HG03060 (cell line): ENCODE data around the gene TOMM40.
"Not testable (repeated sequence)": the region's sequence is repeated elsewhere in the genome, so short reads cannot be mapped to it uniquely, and the experiment has no call there.

Experiments
- ATAC-seq: cut with Tn5 transposase; IDR thresholded peaks from one replicate; pipeline ENCODE4 v1.9.1; 2021; ENCODE audit warnings: low read depth, moderate number of reproducible peaks; ENCODE audit not compliant: unreplicated experiment

The TOMM40 gene

DNA sequence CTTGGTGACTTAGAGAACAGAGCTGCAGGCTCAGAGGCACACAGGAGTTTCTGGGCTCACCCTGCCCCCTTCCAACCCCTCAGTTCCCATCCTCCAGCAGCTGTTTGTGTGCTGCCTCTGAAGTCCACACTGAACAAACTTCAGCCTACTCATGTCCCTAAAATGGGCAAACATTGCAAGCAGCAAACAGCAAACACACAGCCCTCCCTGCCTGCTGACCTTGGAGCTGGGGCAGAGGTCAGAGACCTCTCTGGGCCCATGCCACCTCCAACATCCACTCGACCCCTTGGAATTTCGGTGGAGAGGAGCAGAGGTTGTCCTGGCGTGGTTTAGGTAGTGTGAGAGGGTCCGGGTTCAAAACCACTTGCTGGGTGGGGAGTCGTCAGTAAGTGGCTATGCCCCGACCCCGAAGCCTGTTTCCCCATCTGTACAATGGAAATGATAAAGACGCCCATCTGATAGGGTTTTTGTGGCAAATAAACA lies 33.2 kb downstream of the TOMM40 start:
- no peak for ATAC-seq

DNA sequence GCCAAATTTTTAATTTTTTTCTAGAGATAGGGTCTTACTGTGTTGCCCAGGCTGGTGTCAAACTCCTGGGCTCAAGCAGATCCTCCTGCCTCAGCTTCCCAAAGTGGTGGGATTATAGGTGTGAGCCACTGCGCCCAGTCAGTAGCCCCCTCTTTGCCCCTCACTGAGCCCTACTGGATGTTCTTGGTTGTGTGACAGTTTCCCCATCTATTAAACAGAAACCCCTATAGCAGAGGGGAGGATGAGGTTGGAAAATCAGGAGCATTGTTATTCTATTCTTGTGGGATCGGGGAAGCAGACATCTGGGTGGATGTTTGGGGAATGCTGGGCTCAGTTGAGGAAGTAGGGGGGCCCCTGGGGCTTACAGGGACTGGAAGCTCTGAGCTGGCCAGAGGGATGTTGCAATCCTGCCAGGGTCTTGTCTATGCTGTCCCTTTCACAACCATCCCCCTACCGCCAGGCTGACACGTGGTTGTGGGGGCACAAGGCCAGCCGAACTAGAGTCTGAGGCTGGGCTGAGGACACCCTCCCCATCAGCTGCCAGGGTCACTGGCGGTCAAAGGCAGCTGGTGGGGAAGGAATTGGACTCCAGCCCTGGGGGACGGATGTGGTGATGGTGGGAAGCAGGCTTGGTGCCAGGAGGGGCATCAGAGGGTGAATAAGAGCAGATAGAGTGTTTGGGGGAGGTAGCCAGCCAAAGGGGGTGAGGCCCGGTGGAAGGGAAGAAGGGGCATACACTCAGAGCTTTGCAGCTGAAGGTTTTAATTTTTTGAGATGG lies 34.2 kb downstream of the TOMM40 start:
- ATAC-seq = no peak

DNA sequence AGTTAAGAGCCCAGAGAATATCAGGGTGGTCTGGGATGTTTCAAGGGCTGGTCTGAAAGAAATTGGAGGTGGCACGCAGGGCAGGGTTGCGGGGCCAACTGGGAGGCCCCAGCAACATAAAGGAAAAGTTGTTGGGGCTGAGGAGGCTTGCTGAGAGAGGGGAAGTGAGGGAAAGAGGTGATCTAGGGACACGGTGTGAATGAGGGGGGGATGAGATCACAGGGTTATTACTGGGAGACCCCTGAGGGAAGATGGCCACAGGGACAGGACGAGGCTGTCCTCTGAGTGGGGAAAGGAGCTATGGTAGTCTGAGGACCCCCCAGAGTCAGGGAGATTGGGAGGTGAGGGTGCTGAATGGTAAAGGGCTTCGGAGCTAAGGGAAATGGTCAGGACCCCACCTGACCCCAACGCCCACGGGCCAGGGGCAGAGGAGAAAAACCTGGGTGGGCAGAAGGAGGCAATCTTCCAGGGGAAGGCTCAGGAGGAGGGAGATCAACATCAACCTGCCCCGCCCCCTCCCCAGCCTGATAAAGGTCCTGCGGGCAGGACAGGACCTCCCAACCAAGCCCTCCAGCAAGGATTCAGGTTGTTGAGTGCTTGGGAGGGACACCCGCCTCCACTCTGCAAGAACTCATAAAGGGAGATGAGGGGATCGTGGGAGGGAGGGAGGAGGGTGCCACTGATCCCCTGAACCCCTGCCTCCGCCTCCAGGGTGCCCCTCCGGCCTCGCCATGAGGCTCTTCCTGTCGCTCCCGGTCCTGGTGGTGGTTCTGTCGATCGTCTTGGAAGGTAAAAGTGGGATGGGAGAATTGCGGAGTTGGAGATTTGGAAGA lies 35.4 kb downstream of the TOMM40 start:
- not testable (repeated sequence) for ATAC-seq

DNA sequence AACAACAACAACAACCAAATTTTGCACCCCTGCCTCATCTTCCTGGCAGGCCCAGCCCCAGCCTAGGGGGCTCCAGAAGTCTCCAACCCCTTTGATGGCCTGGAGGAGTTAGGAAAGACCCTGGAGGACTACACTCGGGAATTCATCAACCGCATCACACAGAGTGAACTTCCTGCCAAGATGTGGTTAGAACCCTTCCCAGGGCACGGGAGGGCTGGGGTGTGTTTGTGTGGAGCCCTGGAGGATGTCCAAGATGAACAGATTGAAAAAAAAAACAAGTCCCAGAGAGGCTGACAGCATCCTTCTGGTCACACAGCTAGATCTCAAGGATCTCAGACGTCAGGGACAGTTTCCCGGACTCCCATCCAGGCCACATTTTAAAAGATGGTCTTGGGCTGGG lies 36.7 kb downstream of the TOMM40 start:
- ATAC-seq = no peak

DNA sequence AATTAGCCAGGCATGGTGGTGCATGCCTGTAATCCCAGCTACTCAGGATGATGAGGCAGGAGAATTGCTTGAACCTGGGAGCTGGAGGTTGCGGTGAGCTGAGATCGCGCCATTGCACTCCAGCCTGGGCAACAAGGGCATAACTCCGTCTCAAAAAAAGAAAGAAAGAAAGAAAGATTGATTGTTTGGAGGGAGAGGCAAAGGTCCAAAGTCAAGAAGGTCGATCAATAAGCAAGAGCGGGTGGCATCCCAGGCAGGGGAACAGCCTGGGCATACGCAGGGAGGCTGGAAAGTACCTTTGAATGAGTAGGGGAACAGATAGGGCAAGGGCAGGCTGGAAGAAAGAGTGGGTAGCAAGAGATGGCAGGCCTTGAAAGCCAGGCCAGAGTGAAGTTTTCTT lies 39.0 kb downstream of the TOMM40 start:
- no peak for ATAC-seq

DNA sequence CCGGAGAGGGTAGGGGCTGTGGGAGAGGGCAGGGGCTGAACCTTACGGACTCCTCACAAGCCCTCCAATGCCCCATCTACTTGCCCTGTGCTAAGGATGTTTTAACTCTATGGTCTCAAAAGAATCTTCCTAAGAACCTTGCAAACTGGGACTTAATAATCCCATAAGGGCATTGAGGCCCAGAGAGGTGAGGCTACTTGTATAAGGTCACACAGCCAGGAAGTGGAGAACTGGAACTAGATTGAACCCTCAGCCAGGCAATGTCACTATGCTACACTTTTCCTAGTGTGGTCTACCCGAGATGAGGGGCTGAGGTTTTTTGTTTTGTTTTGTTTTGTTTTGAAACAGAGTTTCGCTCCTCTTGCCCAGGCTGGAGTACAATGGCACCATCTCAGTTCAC lies 40.5 kb downstream of the TOMM40 start:
- ATAC-seq = no peak

DNA sequence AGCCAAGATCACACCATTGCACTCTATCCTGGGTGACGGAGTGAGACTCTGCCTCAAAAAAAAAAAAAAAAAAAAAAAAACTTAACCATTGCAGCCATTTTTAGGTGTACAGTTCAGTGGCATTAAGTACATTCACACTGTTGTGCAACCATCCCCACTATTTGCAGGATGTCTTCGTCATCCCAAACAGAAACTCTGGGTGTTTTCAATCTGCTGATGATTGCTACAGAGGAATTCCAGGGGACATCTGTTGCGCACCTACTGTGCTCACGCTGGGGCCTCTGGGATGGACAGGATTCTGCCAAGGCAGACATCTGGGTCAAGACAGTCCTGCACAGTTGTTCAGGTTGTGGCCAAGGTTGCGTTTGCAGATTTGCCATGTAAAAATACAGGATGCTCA lies 48.6 kb downstream of the TOMM40 start:
- ATAC-seq = no peak

DNA sequence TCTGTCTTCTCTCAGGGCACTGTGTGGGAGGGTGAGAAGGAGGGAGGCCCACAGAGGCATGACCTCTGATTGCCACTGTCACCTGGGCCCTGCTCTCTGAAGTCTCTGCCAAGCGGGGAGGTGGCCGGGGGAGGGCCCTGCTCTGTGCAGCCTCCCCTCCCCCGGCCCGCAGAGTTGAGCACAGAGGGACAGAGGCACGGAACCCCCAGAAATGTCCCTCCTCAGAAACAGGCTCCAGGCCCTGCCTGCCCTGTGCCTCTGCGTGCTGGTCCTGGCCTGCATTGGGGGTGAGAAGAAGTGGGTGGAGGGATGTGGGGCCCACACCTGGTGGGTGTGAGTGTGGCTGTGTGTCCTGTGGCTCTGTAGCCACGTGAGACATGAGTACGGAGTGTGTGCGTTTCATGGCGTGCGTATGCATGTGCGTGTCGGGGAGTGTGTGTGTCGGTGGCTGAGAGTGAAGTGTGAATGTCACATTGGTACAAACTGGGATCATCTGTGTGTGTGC lies 51.1 kb downstream of the TOMM40 start, which contains the start of gene APOC4:
Gene APOC4, plus strand, starts transcription at position 171 of the 505 bp plus-strand sequence. Its CDS starts 41 bp downstream, at position 212.
- no peak for ATAC-seq

DNA sequence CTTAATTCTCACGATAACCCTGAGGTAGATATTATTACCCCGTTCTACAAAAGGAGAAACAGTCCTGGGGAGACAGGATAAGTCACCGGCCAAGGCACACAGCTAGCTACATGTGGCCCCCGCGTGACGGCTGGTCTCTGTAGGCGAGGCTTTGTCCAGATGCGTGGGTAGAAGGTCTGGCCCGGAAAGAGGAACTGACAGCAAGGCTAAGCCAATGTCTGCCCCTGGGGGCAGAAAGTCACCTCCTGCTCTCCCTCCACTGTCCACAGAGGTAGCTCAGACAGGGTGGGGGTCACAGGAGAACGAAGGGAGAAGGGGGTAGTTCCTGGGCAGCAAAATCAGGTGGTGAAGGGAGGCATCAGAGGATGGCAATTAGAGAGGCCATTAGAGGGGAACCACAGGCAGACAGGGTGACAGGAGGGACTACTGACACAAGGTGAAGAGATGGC lies 52.8 kb downstream of the TOMM40 start:
- no peak for ATAC-seq

DNA sequence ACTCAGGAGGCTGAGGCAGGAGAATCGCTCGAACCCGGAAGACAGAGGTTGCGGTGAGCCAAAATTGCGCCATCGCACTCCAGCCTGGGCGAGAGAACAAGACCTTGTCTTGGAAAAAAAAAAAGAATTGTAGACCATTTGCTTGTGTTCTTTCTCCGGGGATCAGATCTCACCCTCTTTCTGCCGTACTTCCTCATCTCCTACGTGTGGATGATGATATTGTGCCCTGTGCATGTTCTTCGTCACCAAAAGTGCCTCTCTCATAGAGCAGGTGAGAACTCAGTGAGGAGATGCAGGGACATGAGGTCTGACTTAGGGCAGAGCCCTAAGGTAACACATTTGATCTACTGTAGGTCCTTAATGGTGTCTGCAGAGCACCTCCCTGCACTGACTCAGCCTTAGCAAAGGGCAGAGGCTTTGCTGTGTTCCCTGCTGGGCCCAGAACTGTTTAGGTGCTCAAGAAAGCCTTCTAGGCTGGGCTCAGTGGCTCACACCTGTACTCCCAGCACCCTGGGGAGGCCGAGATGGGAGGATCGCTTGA lies 56.1 kb downstream of the TOMM40 start:
- no peak for ATAC-seq

DNA sequence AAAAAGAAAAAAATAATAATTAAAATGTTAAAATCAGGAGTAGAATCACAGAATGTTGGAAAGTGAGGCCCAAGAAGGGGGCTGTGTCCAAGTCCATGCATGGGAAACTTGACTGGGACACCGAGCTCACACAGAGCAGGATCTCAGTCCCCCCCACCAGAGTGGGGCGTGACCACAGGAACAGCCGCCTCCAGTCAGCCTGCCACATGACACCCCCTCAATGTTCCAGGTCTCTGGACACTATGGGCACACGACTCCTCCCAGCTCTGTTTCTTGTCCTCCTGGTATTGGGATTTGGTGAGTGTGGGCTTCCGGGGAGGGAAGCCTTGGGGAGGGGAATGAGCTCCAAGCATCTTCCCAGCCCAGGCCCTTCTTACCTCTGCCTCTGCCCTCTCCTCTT lies 57.2 kb downstream of the TOMM40 start:
- ATAC-seq = no peak

DNA sequence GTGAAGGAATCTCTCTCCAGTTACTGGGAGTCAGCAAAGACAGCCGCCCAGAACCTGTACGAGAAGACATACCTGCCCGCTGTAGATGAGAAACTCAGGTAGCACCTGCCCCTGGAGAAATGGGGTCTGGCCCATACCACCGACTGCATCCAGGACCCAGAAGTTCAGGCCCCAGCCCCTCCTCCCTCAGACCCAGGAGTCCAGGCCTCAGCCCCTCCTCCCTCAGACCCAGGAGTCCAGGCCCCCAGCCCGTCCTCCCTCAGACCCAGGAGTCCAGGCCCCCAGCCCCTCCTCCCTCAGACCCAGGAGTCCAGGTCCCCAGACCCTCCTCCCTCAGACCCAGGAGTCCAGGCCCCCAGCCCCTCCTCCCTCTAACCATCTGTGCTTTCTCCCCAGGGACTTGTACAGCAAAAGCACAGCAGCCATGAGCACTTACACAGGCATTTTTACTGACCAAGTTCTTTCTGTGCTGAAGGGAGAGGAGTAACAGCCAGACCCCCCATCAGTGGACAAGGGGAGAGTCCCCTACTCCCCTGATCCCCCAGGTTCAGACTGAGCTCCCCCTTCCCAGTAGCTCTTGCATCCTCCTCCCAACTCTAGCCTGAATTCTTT lies 57.8 kb downstream of the TOMM40 start:
- ATAC-seq = no peak

DNA sequence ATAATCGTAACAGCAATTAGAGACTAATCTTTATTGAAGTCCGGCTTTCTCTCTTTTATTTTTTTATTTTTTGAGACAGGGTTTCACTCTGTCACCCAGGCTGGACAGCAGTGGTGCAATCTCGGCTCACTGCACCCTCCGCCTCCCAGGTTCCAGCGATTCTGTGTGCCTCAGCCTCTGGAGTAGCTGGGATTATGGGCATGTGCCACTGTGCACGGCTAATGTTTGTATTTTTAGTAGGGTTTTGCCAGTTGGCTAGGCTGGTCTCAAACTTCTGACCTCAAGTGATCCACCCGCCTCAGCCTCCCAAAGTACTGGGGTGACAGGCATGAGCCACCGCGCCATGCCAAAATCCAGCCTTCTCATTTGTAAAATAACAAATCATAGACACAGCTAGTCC lies 58.5 kb downstream of the TOMM40 start:
- ATAC-seq = no peak

DNA sequence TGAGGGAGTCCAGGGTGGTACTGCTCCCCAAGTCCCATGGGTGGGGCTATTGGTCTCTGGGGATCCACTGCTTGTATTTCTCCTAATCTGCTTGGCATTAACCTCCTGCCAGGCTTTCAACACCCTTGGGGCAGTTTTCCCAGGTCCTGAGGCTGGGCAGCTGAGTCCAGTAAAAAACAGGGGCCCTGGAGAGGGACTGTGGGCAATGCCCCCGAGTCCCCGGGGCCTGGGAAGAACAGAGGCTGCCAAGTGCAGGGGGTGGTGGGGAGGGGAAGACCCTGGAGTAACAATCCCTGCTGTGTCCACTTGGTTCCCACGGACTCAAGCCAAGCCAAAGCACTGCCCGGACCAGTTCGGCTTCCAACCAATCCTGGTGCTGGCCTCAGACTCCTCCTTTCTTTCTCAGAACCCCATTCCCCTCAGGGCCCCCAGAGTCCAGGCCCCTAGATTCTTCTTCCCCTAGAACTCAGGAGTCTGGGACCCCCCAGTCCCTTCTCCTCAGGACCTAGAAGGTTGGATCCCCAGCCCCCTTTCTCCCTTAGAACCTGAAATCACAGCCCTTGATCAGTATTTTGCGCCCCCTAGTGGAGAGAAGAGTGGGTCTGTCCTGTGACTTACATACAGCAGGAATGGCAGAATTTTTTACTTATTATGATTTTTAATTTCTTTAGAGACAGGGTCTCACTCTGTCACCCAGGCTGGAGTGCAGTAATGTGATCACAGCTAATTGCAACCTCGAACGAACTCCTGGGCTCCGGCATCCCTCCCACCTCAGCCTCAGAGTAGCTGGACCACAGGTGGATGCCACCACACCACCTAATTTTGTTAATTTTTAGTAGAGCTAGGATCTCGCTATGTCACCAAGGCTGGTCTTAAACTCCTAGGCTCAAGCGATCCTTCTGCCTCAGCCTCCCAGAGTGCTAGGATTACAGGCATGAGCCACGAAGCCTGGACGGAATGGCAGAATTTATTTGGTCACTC lies 60.4 kb downstream of the TOMM40 start:
- no peak for ATAC-seq
